ENCODE results near the gene PPP4C. TPM values are rescaled to one million over a fixed set of nuclear protein-coding genes. Genes with fewer than 3 reads are reported as not detected.
"Not testable (repeated sequence)": the region's sequence is repeated elsewhere in the genome, so short reads cannot be mapped to it uniquely, and the experiment has no call there.

PPP4C gene
- total RNA-seq = 100 to 1,000 TPM; 125 to 137 TPM

GRCh38 chr16:30075503-30076275 is at the start of gene PPP4C:
TSS of gene PPP4C (plus strand) at chr16:30075994. CDS start at chr16:30076378, 384 bp downstream.
- ChIA-PET CTCF (interaction anchor here (0.7 to 3.1 kb wide), 5 partner anchors 10 to 20 kb away, joined by 3 to 25 read pairs (median 3); partner anchors contain the start of gene TBX6), POLR2A (interaction anchor here (1.0 to 5.0 kb wide), 4 partner anchors 10 to 17 kb away, joined by 3 to 28 read pairs (median 3); partner anchors contain the start of genes ALDOA and TBX6)

- ChIA-PET POLR2A (no interaction called here), CTCF (no interaction called here)
Observed at GRCh38 chr16:30026449-30026848, 49.3 kb upstream of the PPP4C start.

GRCh38 chr16:30027588-30028437 is 48.0 kb upstream of the PPP4C start:
- POLR2A ChIA-PET = no interaction called here
- CTCF ChIA-PET = no interaction called here

- CTCF ChIA-PET = no interaction called here
- POLR2A ChIA-PET = no interaction called here
Observed at GRCh38 chr16:30028438-30029076, 47.2 kb upstream of the PPP4C start.

- ChIA-PET CTCF (interaction anchor here (1.5 kb wide), 1 partner anchor 8 kb away, joined by 5 read pairs; the partner anchor contains the start of gene C16orf92), POLR2A (no interaction called here)
Observed at GRCh38 chr16:30030011-30030685, 45.6 kb upstream of the PPP4C start.

- POLR2A ChIA-PET = no interaction called here
Observed at GRCh38 chr16:30030841-30031413, 44.9 kb upstream of the PPP4C start, which contains the start of gene TLCD3B. TSS of gene TLCD3B (minus strand) at chr16:30031271. CDS start at chr16:30030527, 744 bp downstream.

GRCh38 chr16:30031477-30031918 is 44.3 kb upstream of the PPP4C start:
- ChIA-PET CTCF (interaction anchor here (0.9 to 2.8 kb wide), 16 partner anchors 9 to 332 kb away, joined by 3 to 13 read pairs (median 6); partner anchors contain the start of gene C16orf92), POLR2A (interaction anchor here (1.3 to 1.5 kb wide), 2 partner anchors 34 to 331 kb away, joined by 3 read pairs; partner anchors contain the start of gene ALDOA)

More at GRCh38 chr16:30030841-30031413, 44.9 kb upstream of the PPP4C start, which contains the start of gene TLCD3B:
- CTCF ChIA-PET = interaction anchor here (0.7 to 2.8 kb wide), 6 partner anchors 8 to 182 kb away, joined by 3 to 11 read pairs (median 5); partner anchors contain the start of gene C16orf92

- POLR2A ChIA-PET = interaction anchor here (0.7 to 1.5 kb wide), 3 partner anchors 19 to 332 kb away, joined by 3 to 5 read pairs (median 3); partner anchors contain the start of gene ALDOA
- CTCF ChIA-PET = interaction anchor here (0.6 to 2.8 kb wide), 30 partner anchors 9 to 352 kb away, joined by 3 to 13 read pairs (median 4); partner anchors contain the start of genes C16orf92 and TBX6
Observed at GRCh38 chr16:30032083-30032819, 43.5 kb upstream of the PPP4C start.

- ChIA-PET CTCF (interaction anchor here (1.0 to 2.8 kb wide), 11 partner anchors 10 to 334 kb away, joined by 3 to 13 read pairs (median 5); a partner anchor contains a TSS), POLR2A (no interaction called here)
Observed at GRCh38 chr16:30033270-30033669, 42.5 kb upstream of the PPP4C start.

- ChIA-PET POLR2A (no interaction called here), CTCF (no interaction called here)
Observed at GRCh38 chr16:30040221-30040620, 35.6 kb upstream of the PPP4C start.

- CTCF ChIA-PET, POLR2A ChIA-PET: not testable (repeated sequence)
Observed at GRCh38 chr16:30040690-30041089, 35.1 kb upstream of the PPP4C start.

- ChIA-PET POLR2A (interaction anchor here (0.9 kb wide), 1 partner anchor 50 kb away, joined by 5 read pairs; the partner anchor contains the start of gene TBX6), CTCF (interaction anchor here (0.7 to 2.0 kb wide), 4 partner anchors 10 to 388 kb away, joined by 3 to 8 read pairs (median 5); partner anchors contain the start of genes DCTPP1 and TBX6)
Observed at GRCh38 chr16:30041841-30042240, 34.0 kb upstream of the PPP4C start.

GRCh38 chr16:30046178-30046577 is 29.6 kb upstream of the PPP4C start:
- CTCF ChIA-PET = interaction anchor here (0.6 kb wide), 1 partner anchor 114 kb away, joined by 3 read pairs; no protein-coding TSS in a partner anchor
- POLR2A ChIA-PET = no interaction called here

- POLR2A ChIA-PET = no interaction called here
- CTCF ChIA-PET = interaction anchor here (0.6 kb wide), 1 partner anchor 114 kb away, joined by 3 read pairs; no protein-coding TSS in a partner anchor
Observed at GRCh38 chr16:30046588-30046987, 29.2 kb upstream of the PPP4C start.

- CTCF ChIA-PET = interaction anchor here (2.1 kb wide), 1 partner anchor 18 kb away, joined by 4 read pairs; no protein-coding TSS in a partner anchor
- POLR2A ChIA-PET = interaction anchor here (0.9 kb wide), 1 partner anchor 10 kb away, joined by 5 read pairs; no protein-coding TSS in a partner anchor
Observed at GRCh38 chr16:30049871-30050270, 25.9 kb upstream of the PPP4C start.

- CTCF ChIA-PET = interaction anchor here (0.6 kb wide), 2 partner anchors 36 to 125 kb away, joined by 3 read pairs; no protein-coding TSS in a partner anchor
- POLR2A ChIA-PET = interaction anchor here (0.6 kb wide), 3 partner anchors 19 to 247 kb away, joined by 3 to 5 read pairs (median 3); no protein-coding TSS in a partner anchor
Observed at GRCh38 chr16:30051518-30051917, 24.3 kb upstream of the PPP4C start.

Measured in activated CD8-positive, alpha-beta memory T cell treated with anti-CD3 and anti-CD28 coated beads for 36 hours (primary cell).